Dendritic cell treated with granulocyte-macrophage colony-stimulating factor and Interleukin-4, amounts not matched to agents 40 ng/mL and 50 ng/mL, for 4 days (primary cell): Measurements from ENCODE around the gene TPK1.
"Not testable (repeated sequence)": the region's sequence is repeated elsewhere in the genome, so short reads cannot be mapped to it uniquely, and the experiment has no call there.

Source experiments
- H3K27ac Mint-ChIP-seq: one replicate; pipeline ENCODE4 v1.8.0; 2022; ENCODE audit warnings: mild to moderate bottlenecking, mixed read lengths
- H3K27me3 Mint-ChIP-seq: one replicate; pipeline ENCODE4 v1.8.0; 2022; ENCODE audit warnings: mild to moderate bottlenecking, mixed read lengths
- H3K36me3 Mint-ChIP-seq: one replicate; pipeline ENCODE4 v1.8.0; 2022; ENCODE audit warnings: low read depth, mixed read lengths
- H3K4me1 Mint-ChIP-seq: one replicate; pipeline ENCODE4 v1.8.0; 2022; ENCODE audit warnings: low read depth, mixed read lengths
- H3K4me3 Mint-ChIP-seq: one replicate; pipeline ENCODE4 v1.8.0; 2022; ENCODE audit warnings: mild to moderate bottlenecking, moderate library complexity, mixed read lengths
- H3K9me3 Mint-ChIP-seq: one replicate; pipeline ENCODE4 v1.8.0; 2022; ENCODE audit warnings: mixed read lengths
- intact Hi-C: fragments of 100-400 bp; cut with micrococcal nuclease; formaldehyde crosslinking; loops from one replicate; pipeline ENCODE4 v1.15.0; 2022

Gene TPK1

GRCh38 chr7:144738146-144738545, 97.7 kb downstream of the TPK1 start:
- Mint-ChIP-seq H3K9me3 (no peaks in the 10 kb centered on the region), H3K36me3 (peaks cover 8% of the 10 kb centered on the region), H3K4me1 (peaks cover 12% of the 10 kb centered on the region), H3K4me3 (no peak overlapping the region), H3K27me3 (no peaks in the 10 kb centered on the region), H3K27ac (no peak overlapping the region)
- intact Hi-C loops, result no loop called here

DNA sequence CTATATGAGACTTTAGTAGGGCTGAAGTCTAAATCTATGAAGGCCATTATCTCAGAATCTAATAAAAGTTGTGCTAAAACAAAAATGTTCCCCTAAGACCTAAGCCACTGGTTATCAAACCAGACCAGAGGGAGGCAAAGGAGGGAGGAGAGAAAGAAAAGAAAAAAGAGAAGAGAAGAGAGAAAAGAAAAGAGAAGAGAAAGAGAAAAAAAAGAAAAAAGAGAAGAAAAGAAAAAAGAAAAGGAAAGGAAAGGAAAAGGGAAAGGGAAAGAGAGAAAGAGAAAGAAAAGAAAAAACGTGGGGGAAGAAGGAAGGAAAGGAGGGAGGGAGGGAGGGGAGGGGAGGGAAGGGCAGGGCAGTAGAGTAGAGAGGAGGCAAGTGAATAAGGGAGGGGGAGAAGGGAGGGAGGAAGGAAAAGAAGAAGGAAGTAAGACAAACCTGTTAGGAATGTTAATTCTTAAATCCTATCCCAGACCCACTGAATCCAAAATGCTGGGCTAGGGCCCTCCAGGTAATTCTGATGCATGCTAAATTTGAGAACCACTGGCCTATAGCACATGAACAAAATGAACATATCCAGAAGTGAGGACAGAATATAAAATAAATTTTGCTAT, 98.9 kb downstream of the TPK1 start:
- Mint-ChIP-seq H3K27ac (no peak overlapping the region), H3K36me3 (peaks cover 8% of the 10 kb centered on the region), H3K4me3 (no peak overlapping the region), H3K9me3 (no peaks in the 10 kb centered on the region), H3K27me3 (no peaks in the 10 kb centered on the region), H3K4me1 (peaks cover 12% of the 10 kb centered on the region)
- intact Hi-C loops, result no loop called here

DNA sequence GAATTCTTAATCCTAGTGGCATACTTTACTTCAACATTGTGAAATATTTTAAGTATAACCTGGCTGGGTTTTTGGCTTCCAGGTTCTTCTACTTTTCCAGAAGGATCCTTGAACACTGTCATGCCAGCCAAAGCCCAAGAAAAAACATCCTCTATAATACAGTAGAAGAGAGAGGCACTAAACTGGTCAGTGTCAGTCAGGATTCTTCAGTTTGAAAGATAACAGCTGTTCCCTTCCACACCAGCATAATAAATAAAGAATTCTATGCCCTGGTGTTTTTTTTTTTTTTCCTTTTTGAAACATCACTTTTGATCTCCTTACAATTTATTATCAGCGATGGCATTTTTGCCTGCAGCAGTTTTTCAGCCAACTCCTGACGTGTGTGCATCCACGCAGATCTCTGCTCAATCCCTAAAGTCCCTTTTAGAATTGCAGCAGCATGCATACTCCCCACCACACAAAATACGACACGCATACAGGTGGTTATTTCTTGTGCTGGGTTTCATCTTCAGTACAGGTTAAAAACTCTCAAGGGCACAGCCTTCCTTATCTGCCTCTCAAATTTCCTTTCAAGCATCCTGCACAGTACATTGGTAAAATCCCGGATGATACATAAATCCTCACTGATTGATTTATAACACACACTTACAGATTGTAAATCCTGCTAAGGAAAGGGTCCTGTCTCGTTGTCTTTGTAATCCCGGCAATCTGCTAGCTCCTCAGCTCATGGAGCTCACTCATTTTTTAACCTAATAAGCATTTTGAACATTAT, 100.2 kb downstream of the TPK1 start:
- no peak overlapping the region for H3K27ac Mint-ChIP-seq
- peaks cover 12% of the 10 kb centered on the region for H3K4me1 Mint-ChIP-seq
- H3K9me3 Mint-ChIP-seq, result no peaks in the 10 kb centered on the region
- no peak overlapping the region for H3K4me3 Mint-ChIP-seq
- intact Hi-C loops, result no loop called here
- H3K36me3 Mint-ChIP-seq, result peaks cover 8% of the 10 kb centered on the region
- no peaks in the 10 kb centered on the region for H3K27me3 Mint-ChIP-seq

GRCh38 chr7:144731661-144732351, 104.0 kb downstream of the TPK1 start:
- H3K9me3 Mint-ChIP-seq, result peaks cover 9% of the 10 kb centered on the region
- H3K27me3 Mint-ChIP-seq, result no peaks in the 10 kb centered on the region
- intact Hi-C loops, result no loop called here
- H3K4me3 Mint-ChIP-seq, result no peak overlapping the region
- peaks cover 3% of the 10 kb centered on the region for H3K4me1 Mint-ChIP-seq
- no peak overlapping the region for H3K27ac Mint-ChIP-seq
- peaks cover 17% of the 10 kb centered on the region for H3K36me3 Mint-ChIP-seq

DNA sequence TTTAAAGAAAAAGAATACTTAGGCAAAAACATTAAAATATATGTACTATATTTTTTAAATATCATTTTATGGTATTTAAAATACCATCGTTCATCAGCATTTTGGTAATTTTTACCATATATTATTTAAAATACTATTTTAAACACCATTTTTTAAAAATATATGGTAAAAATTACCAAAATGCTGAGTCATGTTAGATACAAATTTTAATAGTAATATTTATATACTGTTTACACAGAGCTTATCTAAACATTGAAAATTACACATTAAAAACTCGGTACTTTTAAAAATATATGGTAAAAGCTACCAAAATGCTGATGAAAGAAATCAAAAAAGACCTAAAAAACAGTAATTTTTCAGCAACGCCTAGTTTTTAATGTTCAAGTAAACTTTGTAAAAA, 105.6 kb downstream of the TPK1 start:
- intact Hi-C loops, result no loop called here
- no peak overlapping the region for H3K4me3 Mint-ChIP-seq

DNA sequence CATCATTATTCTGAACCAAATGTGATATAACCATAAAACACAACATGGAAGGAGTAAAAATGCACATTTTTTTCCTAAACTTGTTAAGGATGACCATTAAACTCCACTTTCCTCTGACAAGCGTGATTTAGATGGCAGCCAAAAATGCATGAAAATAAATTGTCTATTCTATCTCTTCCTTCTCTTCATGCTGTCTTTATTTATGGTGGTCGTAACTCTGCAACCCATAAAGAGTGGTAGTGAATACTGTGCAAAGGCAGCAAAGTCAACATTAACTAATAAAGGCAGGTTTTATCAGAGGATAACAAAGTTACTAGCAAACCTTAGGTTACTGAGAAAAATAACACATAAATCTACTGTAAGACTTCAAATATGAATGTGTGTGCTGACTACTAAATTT, 106.6 kb downstream of the TPK1 start:
- no peaks in the 10 kb centered on the region for H3K27me3 Mint-ChIP-seq
- H3K4me3 Mint-ChIP-seq, result no peak overlapping the region
- no peak overlapping the region for H3K27ac Mint-ChIP-seq
- peaks cover 10% of the 10 kb centered on the region for H3K9me3 Mint-ChIP-seq
- peaks cover 8% of the 10 kb centered on the region for H3K36me3 Mint-ChIP-seq
- intact Hi-C loops, result no loop called here
- no peaks in the 10 kb centered on the region for H3K4me1 Mint-ChIP-seq

More for the DNA sequence above, 105.6 kb downstream of the TPK1 start:
- no peaks in the 10 kb centered on the region for H3K4me1 Mint-ChIP-seq
- H3K36me3 Mint-ChIP-seq, result peaks cover 8% of the 10 kb centered on the region
- H3K27me3 Mint-ChIP-seq, result no peaks in the 10 kb centered on the region
- peaks cover 10% of the 10 kb centered on the region for H3K9me3 Mint-ChIP-seq
- no peak overlapping the region for H3K27ac Mint-ChIP-seq

DNA sequence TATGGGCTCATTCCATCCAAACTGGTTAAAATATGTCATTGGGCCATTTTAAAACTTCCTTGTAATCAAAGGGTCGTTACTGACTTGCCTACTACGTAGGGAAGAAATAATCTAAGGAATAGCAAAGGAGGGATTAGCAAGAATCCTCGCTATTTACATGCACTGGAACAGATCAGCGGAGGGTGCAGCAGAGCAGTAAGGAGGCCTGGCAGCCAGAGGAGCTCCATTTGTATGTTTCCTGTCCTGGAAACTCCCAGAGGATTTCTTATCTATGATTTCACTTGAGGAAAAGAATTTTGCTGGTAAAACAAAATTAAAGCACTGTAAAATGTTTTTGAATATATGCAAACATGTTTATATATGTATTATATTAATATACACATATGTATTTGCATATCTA, 107.3 kb downstream of the TPK1 start:
- intact Hi-C loops, result no loop called here
- Mint-ChIP-seq H3K4me3 (no peak overlapping the region), H3K4me1 (no peaks in the 10 kb centered on the region), H3K27ac (no peak overlapping the region), H3K27me3 (no peaks in the 10 kb centered on the region), H3K36me3 (peaks cover 8% of the 10 kb centered on the region), H3K9me3 (peaks cover 10% of the 10 kb centered on the region)

DNA sequence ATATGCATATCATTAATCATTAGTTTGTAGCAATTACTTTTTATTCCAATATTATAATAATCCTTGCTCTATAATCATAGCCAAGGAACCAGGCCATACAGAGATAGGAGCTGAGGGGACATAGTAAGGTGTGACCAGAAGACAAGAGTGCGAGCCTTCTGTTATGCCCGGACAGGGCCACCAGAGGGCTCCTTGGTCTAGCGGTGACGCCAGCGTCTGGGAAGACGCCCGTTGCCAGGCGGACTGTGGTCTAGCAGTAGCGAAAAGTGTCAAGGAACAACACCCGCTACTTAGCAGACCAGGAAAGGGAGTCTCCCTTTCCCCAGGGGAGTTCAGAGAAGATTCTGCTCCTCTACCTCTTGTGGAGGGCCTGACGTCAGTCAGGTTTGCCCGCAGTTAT, 109.0 kb downstream of the TPK1 start:
- H3K4me1 Mint-ChIP-seq, H3K9me3 Mint-ChIP-seq, H3K36me3 Mint-ChIP-seq, H3K27ac Mint-ChIP-seq, H3K4me3 Mint-ChIP-seq, intact Hi-C loops, H3K27me3 Mint-ChIP-seq: not testable (repeated sequence)

DNA sequence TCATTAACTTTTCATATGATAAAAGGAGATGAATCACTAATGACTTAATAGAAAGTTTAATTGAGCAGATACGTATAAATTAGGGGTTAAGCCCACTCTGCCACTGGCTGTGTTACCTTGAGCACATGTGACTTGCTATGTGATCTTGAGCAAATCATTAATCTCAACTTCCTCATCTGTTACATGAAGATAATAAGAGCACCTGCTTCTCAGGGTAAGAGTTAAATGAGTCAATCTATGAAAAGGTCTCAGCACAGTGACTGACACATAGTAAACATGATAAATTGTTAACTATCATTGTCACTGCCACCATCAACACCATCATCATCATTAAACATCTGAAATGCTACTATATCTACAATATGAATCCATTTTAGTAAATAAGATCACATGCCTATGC, 110.8 kb downstream of the TPK1 start:
- Mint-ChIP-seq H3K27me3 (no peaks in the 10 kb centered on the region), H3K36me3 (peaks cover 8% of the 10 kb centered on the region), H3K4me3 (no peak overlapping the region), H3K4me1 (no peaks in the 10 kb centered on the region), H3K9me3 (peaks cover 10% of the 10 kb centered on the region), H3K27ac (no peak overlapping the region)
- intact Hi-C loops, result no loop called here

DNA sequence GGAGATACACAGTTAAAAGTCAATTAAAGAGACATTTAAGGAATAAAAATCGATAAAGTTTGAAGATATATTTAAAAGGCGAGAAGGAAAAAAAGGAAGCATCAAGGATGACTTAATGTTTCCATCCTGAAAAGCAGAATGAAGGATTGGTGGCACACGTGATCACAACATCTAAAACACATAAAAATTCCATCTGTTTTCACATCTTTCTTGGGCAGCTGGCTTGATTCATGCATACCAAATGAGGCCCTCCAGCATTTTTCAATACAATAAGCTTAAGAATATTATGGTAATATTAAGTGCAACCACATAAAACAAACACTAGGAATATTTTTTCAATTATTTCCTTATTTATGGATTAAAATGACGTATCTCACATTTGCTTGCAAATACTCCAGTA, 112.6 kb downstream of the TPK1 start:
- H3K4me1 Mint-ChIP-seq, result no peaks in the 10 kb centered on the region
- H3K4me3 Mint-ChIP-seq, result no peak overlapping the region
- H3K9me3 Mint-ChIP-seq, result peaks cover 19% of the 10 kb centered on the region

GRCh38 chr7:144720710-144721109, 115.1 kb downstream of the TPK1 start:
- intact Hi-C loops, result no loop called here
- no peaks in the 10 kb centered on the region for H3K27me3 Mint-ChIP-seq
- H3K4me1 Mint-ChIP-seq, result no peaks in the 10 kb centered on the region
- peaks cover 9% of the 10 kb centered on the region for H3K36me3 Mint-ChIP-seq
- peaks cover 11% of the 10 kb centered on the region for H3K9me3 Mint-ChIP-seq
- no peak overlapping the region for H3K27ac Mint-ChIP-seq
- no peak overlapping the region for H3K4me3 Mint-ChIP-seq

More for the DNA sequence above, 112.6 kb downstream of the TPK1 start:
- intact Hi-C loops, result no loop called here
- Mint-ChIP-seq H3K27ac (no peak overlapping the region), H3K36me3 (peaks cover 17% of the 10 kb centered on the region), H3K27me3 (no peaks in the 10 kb centered on the region)

DNA sequence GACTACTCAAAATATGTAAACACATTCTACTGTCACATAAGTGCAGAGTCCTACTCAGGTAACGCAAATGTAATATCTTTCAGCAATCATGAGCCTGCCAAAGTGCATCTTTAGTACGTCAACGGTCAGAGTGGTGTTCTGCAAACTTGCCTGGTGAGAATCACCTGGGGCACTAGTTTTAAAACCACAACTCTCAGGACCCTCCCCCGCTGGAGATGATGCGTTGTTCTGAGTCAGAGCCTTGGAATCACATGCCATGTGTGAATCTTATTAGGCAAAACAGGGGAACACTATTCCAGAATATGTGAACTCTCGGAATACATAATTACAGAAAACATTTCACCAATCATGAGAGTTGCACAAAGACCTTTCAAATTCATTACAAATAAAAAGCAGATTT, 115.7 kb downstream of the TPK1 start:
- no peaks in the 10 kb centered on the region for H3K4me1 Mint-ChIP-seq

DNA sequence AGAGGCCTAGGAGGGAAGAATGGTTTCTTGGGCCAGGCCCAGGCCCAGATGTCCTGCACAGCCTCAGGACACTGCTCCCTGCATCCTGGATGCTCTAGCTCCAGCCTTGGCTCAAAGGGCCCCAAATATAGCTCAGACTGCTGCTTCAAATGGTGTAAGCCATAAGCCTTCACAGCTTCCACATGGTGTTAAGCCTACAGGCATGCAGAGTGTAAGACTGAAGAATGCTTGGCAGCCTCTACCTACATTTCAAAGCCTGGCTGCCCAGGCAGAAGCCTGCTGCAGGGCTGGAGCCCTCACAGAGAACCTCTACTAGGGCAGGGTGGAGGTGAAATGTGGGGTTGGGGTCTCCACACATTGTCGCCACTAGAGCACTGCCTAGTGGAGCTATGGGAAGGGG, 118.1 kb downstream of the TPK1 start:
- Mint-ChIP-seq H3K4me3 (no peak overlapping the region), H3K27me3 (no peaks in the 10 kb centered on the region), H3K27ac (no peak overlapping the region), H3K36me3 (peaks cover 9% of the 10 kb centered on the region), H3K4me1 (no peaks in the 10 kb centered on the region), H3K9me3 (peaks cover 11% of the 10 kb centered on the region)
- intact Hi-C loops, result no loop called here

More for the DNA sequence above, 115.7 kb downstream of the TPK1 start:
- H3K27ac Mint-ChIP-seq, result no peak overlapping the region
- peaks cover 11% of the 10 kb centered on the region for H3K9me3 Mint-ChIP-seq
- H3K4me3 Mint-ChIP-seq, result no peak overlapping the region
- no peaks in the 10 kb centered on the region for H3K27me3 Mint-ChIP-seq
- intact Hi-C loops, result no loop called here
- peaks cover 9% of the 10 kb centered on the region for H3K36me3 Mint-ChIP-seq

DNA sequence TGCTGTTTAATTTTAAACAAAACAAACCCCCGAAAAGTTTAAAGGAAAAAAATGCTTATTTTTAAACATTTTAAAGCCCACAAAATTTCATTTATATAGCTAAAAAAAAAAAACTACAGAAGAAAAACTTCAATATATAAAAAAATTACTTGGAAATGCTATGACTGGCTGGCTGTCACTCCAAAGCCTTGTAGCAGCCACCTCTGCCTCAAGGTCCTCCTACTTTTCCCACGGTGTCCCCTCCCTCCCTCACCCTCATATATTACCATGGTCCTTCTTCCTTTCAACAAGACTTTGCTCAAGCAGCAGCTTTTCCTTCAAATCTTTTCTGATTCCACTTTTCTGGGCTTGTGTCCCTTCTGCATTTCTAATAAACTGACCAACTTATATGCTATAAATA, 122.0 kb downstream of the TPK1 start:
- intact Hi-C loops, result no loop called here
- Mint-ChIP-seq H3K36me3 (peaks cover 5% of the 10 kb centered on the region), H3K27ac (no peak overlapping the region), H3K27me3 (no peaks in the 10 kb centered on the region), H3K4me1 (no peaks in the 10 kb centered on the region), H3K9me3 (peaks cover 7% of the 10 kb centered on the region), H3K4me3 (no peak overlapping the region)
